DOHH2 (cell line): ENCODE measurements around the gene HCFC1R1.

Experiments
- CTCF ChIP-seq: fragments of 200-600 bp; sonication (generic); IDR thresholded peaks from one replicate; pipeline ENCODE4 v1.5.1; 2014; ENCODE audit warnings: antibody characterized with exemption, mild to moderate bottlenecking, low read depth, low read length; ENCODE audit not compliant: poor library complexity, severe bottlenecking
- EZH2phosphoT487 ChIP-seq: fragments of 200-600 bp; sonication (generic); IDR thresholded peaks from 2 replicates; pipeline ENCODE4 v1.6.1; 2017; ENCODE audit warnings: borderline replicate concordance, mild to moderate bottlenecking, antibody characterized with exemption, low read length, moderate library complexity, mixed read lengths

DNA sequence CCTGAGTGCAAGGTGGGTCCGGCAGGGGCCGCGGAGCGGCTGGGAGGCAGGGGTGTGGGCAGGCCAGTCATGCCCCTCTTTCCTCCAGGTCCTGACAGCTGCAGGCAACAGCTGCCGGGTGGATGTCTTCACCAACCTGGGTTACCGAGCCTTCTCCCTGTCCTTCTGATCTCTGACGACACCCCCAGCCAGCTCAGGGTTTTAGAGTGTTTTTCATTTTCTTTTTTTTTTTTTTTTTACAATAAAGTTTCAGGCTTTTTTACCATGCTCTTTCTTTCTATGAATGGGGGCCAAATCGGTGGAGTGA, 3.7 kb upstream of the HCFC1R1 start:
- TF ChIP-seq CTCF (no peak), EZH2phosphoT487 (no peak)
